ENCODE measurements around the gene CLCF1.
A peak's percentile ranks its signal among the peaks of the same experiment; 100 is the strongest.

CLCF1 gene

GRCh38 chr11:67351275-67352005 is 22.0 kb downstream of the CLCF1 start:
- Mint-ChIP-seq H3K27ac (peak overlapping the region; percentile 92), H3K27me3 (no peaks in the 10 kb centered on the region), H3K9me3 (no peaks in the 10 kb centered on the region), H3K36me3 (no peaks in the 10 kb centered on the region), H3K4me3 (peak overlapping the region; percentile 81), H3K4me1 (peaks cover 76% of the 10 kb centered on the region)
- ATAC-seq, result no peak

GRCh38 chr11:67349928-67350465 is 23.4 kb downstream of the CLCF1 start:
- H3K27me3 Mint-ChIP-seq, result no peaks in the 10 kb centered on the region
- no peak for ATAC-seq
- peak overlapping the region; percentile 65 for H3K27ac Mint-ChIP-seq
- peaks cover 76% of the 10 kb centered on the region for H3K4me1 Mint-ChIP-seq
- H3K9me3 Mint-ChIP-seq, result no peaks in the 10 kb centered on the region
- H3K36me3 Mint-ChIP-seq, result no peaks in the 10 kb centered on the region
- peak overlapping the region; percentile 26 for H3K4me3 Mint-ChIP-seq

DNA sequence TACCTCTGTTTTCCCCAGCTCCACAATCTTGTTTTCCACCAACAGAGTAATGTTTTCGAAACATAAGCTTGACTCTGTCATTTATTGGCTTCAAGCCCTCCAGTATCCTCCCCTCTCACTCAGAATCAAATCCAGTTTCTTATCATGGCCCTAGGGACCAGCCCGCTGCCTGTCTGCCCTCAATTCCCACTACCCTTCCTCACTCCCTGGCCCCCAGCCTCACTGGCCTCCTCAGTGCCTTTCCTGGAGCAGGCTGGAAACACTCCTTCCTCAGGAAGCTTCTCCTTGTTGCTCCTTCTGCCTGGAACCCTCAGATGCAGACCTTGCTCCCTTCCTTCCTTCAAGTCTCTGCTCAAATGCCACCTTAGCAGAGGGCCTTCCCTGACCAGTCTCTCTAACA is 23.9 kb downstream of the CLCF1 start:
- peak overlapping the region; percentile 26 for H3K4me3 Mint-ChIP-seq
- peak overlapping the region; percentile 65 for H3K27ac Mint-ChIP-seq
- H3K27me3 Mint-ChIP-seq, result no peaks in the 10 kb centered on the region
- no peaks in the 10 kb centered on the region for H3K9me3 Mint-ChIP-seq
- no peak for ATAC-seq
- peaks cover 76% of the 10 kb centered on the region for H3K4me1 Mint-ChIP-seq
- H3K36me3 Mint-ChIP-seq, result no peaks in the 10 kb centered on the region

GRCh38 chr11:67349036-67349435 is 24.4 kb downstream of the CLCF1 start:
- Mint-ChIP-seq H3K27me3 (no peaks in the 10 kb centered on the region), H3K27ac (peak overlapping the region; percentile 65), H3K4me1 (peaks cover 76% of the 10 kb centered on the region), H3K4me3 (no peak overlapping the region), H3K9me3 (no peaks in the 10 kb centered on the region), H3K36me3 (no peaks in the 10 kb centered on the region)
- no peak for ATAC-seq

DNA sequence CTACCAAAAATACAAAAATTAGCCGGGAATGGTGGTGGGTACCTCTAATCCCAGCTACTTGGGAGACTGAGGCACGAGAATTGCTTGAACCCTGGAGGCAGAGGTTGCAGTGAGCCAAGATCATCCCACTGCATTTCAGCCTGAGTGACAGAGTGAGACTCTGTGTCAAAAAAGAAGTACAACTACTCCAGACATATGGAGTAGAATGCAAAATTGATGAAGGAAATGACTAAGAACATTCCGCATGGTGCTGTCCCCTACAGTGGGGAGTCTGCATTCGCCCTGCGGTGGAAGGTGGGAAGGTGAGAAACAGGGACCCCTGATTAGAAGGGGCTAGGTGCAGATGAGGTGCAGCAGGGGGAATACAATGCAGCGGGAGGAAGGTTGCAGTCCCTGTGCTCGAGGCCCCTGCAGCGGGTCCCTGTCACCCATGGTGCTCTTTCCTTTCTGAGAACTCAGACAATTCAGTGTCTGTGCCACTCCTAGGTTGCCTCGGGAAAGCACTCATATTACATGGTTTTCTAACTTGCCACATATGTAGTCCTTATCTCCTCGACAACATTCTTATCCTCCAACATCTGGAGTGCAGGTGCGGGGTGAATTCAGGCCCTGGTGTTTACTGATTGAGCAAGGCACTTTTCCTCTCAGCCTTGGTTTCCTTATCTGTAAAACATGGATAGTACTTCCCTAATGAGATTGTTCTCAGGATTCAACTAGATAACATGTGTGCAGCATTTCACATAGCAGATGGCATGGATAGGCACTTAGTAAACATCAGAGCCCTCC is 25.2 kb downstream of the CLCF1 start:
- no peaks in the 10 kb centered on the region for H3K9me3 Mint-ChIP-seq
- H3K36me3 Mint-ChIP-seq, result no peaks in the 10 kb centered on the region
- no peaks in the 10 kb centered on the region for H3K27me3 Mint-ChIP-seq
- H3K4me1 Mint-ChIP-seq, result peaks cover 73% of the 10 kb centered on the region
- no peak overlapping the region for H3K4me3 Mint-ChIP-seq
- H3K27ac Mint-ChIP-seq, result peak overlapping the region; percentile 65
- no peak for ATAC-seq

DNA sequence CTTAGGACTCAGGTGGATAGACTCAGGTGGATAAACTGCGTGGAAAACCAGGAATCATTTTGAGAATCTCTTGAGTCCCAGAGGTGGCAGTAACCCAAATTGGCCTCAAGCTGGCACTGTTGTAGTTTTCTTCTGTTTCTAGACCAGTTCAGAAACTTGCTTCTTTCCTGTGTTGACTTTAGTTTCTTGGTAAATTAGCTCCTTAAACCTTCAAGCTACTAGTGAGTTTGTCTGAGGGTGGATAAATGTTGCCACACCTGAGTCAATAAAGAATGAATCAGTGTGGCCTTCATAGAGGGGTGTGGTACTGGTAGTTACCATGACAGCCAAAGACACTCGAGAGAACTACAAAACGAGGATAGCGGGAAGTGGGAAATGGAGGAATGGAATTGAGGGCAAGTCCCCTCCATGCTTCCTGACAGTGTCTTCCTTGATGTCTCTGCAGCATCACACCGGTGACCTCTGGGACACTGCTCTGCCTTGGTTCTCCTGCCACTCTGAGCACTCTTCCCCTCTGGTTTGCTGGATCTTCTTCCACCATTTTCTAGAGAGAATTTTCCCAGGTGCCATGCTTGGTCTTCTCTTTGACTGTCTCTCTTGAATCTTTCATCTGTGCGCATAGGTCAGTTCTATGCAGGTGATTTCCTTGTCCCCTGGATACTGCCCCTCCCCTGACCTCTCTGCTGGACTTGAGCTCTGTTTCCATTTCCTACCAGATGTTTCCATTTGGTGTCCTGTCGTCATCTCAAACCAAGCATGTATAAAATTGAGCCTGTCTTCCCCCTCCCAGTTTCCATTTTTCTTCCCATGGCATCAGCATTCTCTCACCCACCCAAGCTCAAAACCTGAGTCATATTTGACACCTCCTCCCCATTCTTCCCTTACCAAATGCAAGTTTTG is 27.2 kb downstream of the CLCF1 start:
- no peaks in the 10 kb centered on the region for H3K36me3 Mint-ChIP-seq
- peak overlapping the region; percentile 83 for H3K27ac Mint-ChIP-seq
- H3K27me3 Mint-ChIP-seq, result no peaks in the 10 kb centered on the region
- H3K9me3 Mint-ChIP-seq, result no peaks in the 10 kb centered on the region
- H3K4me1 Mint-ChIP-seq, result peaks cover 67% of the 10 kb centered on the region
- peak; percentile 51 for ATAC-seq
- H3K4me3 Mint-ChIP-seq, result no peak overlapping the region

- Mint-ChIP-seq H3K4me1 (peaks cover 59% of the 10 kb centered on the region), H3K9me3 (no peaks in the 10 kb centered on the region), H3K27ac (peak overlapping the region; percentile 83), H3K36me3 (no peaks in the 10 kb centered on the region), H3K4me3 (no peak overlapping the region), H3K27me3 (no peaks in the 10 kb centered on the region)
- peak; percentile 62 for ATAC-seq
These were observed 28.0 kb downstream of the CLCF1 start for GRCh38 chr11:67345247-67345919.

DNA sequence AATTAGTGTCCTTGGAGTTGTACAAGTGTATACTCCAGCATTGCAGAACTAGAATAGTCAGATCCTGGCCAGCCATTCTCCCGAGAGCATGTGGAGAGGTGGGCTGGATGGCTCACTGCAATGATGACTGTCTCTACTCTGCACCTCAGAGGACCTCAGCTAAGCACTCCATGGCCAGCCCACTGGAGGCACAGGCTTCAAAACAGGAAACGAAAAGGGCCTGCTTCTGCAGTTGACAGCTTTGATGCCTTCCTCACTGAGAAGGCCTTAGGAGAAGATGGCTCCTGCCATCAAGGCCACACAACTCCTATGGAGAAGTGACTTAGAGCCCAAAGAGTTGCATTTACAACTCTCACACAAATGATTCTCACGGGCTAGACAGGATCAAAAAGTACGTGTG is 29.1 kb downstream of the CLCF1 start:
- Mint-ChIP-seq H3K4me3 (no peak overlapping the region), H3K4me1 (peaks cover 48% of the 10 kb centered on the region), H3K27me3 (no peaks in the 10 kb centered on the region), H3K27ac (peak overlapping the region; percentile 83), H3K36me3 (no peaks in the 10 kb centered on the region), H3K9me3 (no peaks in the 10 kb centered on the region)
- ATAC-seq, result peak; percentile 83

DNA sequence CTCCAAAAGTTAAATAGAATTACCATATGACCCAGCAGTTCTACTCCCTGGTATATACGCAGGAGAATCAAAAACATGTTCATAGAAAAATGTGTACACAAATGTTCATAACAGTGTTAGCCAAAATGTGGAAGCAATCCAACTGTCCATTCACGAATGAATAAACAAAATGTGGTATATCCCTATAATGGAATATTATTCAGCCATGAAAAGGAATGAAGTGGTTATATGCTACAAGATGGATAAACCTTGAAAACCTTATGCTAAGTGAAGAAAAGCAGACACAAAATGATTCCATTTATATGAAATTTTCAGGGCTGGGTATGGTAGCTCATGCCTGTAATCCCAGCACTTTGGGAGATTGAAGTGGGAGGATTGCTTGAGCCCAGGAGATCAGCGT is 36.1 kb downstream of the CLCF1 start:
- H3K36me3 Mint-ChIP-seq, result peaks cover 5% of the 10 kb centered on the region
- H3K4me1 Mint-ChIP-seq, result no peaks in the 10 kb centered on the region
- no peaks in the 10 kb centered on the region for H3K27me3 Mint-ChIP-seq
- H3K4me3 Mint-ChIP-seq, result no peak overlapping the region
- H3K9me3 Mint-ChIP-seq, result no peaks in the 10 kb centered on the region
- no peak overlapping the region for H3K27ac Mint-ChIP-seq
- no peak for ATAC-seq

DNA sequence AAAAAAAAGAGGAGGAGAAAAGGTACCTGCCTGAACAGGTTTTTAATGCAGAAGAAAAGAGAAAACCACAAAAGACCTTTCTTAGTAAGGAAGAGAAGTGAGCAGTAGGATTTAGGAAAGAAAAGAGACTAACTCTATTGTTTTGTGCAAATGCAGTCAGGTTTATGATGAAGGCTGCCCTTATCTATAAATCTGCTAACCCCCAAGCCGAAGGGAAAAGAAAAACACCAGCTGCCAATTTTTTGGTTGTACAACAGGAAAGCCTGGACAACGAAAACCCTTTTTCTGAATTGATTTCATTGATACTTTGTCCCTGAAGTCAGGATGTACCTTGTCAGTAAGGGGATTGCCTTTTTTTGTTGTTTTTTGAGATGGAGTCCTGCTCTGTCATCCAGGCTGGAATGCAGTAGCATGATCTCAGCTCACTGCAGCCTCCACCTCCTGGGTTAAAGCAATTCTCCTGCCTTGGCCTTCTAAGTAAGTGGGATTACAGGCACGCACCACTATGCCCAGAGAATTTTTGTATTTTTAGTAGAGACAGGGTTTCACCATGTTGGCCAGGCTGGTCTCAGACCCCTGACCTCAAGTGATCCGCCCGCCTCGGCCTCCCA is 41.2 kb downstream of the CLCF1 start:
- Mint-ChIP-seq H3K36me3 (peaks cover 5% of the 10 kb centered on the region), H3K27ac (no peak overlapping the region), H3K4me1 (no peaks in the 10 kb centered on the region), H3K4me3 (no peak overlapping the region), H3K9me3 (no peaks in the 10 kb centered on the region), H3K27me3 (no peaks in the 10 kb centered on the region)
- no peak for ATAC-seq

DNA sequence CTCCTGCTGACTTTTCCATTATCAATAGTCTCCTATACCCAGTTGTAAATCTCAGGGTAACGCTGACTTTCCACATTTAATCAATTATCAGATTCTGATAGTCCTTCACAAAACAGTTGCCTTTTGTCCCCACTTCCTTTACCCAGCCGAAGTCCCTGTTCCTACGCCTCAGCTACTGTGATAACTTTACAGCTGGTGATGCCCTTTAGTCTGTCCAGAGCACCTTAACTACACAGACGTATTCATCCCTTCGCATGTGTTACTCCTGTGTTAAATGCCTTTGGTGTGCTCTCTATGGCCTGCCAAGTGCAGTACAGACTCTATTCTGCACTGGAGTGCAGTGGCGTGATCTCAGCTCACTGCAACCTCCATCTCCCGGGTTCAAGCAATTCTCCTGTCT is 49.9 kb downstream of the CLCF1 start:
- H3K9me3 Mint-ChIP-seq, result no peaks in the 10 kb centered on the region
- H3K27ac Mint-ChIP-seq, result no peak overlapping the region
- H3K27me3 Mint-ChIP-seq, result no peaks in the 10 kb centered on the region
- ATAC-seq, result no peak
- no peaks in the 10 kb centered on the region for H3K36me3 Mint-ChIP-seq
- peaks cover 4% of the 10 kb centered on the region for H3K4me1 Mint-ChIP-seq
- H3K4me3 Mint-ChIP-seq, result no peak overlapping the region

DNA sequence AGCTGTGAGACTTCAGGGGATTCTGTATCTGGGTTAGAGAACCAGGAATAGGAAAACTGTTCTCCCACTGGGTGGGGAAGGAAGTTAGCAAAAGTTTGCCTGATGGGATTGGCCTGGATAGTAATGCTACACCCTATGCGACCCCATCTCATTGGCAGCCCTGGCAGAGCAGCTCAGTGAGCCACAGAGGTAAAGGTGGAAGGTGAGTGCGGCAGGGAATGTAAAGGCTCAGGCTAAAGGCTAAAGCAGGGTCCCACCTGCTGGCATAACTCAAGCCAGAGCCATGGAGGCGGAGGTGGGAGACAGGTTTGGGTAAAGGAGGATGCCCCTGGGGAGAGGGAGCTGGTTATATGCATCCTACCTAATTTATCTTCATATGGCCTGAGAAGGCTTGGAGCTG is 51.3 kb downstream of the CLCF1 start:
- no peaks in the 10 kb centered on the region for H3K36me3 Mint-ChIP-seq
- no peak overlapping the region for H3K27ac Mint-ChIP-seq
- no peak overlapping the region for H3K4me3 Mint-ChIP-seq
- ATAC-seq, result no peak
- H3K9me3 Mint-ChIP-seq, result no peaks in the 10 kb centered on the region
- H3K4me1 Mint-ChIP-seq, result peaks cover 7% of the 10 kb centered on the region
- no peaks in the 10 kb centered on the region for H3K27me3 Mint-ChIP-seq

DNA sequence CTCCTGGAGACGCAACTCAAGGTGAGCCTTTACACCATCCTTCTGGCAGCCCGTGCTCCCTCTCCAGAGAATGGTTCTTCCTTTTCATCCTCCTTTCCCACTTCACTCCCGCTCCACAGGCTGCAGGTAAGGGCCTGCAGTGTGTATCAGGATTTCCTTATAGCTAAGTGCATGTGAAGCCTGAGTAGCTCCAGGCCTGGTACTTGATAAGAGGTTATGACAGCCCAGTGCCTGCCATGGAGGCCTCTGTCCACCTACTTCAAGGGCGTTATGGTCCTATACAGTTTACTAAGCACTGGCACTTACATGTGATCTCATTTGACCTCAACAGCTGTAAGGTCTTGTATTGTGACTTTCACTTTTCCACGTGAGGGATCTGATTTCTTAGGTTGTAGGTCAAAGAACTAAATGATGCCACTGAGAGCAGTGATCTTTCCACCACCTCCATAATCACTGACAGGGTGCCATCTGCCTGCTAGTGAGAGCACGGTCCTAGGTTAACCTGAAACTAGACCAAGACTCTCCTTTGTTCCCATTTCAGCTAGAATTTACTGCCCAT is 52.0 kb downstream of the CLCF1 start:
- no peak for ATAC-seq
- Mint-ChIP-seq H3K27ac (no peak overlapping the region), H3K36me3 (no peaks in the 10 kb centered on the region), H3K4me3 (no peak overlapping the region), H3K4me1 (peaks cover 7% of the 10 kb centered on the region), H3K9me3 (no peaks in the 10 kb centered on the region), H3K27me3 (no peaks in the 10 kb centered on the region)

DNA sequence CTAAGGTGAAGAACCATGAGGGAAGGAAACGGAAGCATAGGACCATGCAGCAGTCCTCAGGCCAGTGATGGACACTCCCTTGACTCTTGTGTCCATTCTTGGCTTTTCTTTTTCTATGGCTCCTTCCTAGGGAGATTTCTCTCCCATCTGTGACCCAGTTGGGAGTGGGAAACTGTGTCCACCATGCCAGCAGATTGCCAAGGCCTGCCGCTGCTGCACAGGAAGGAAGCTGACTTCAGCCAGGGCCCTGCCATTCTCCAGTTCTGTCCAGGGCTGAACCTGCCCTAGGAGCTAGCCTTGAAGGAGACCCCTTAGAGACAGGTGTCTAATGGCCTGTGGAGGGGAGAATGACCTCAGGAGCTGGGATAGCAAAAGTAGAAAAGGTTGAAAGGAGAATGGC is 52.7 kb downstream of the CLCF1 start:
- Mint-ChIP-seq H3K9me3 (no peaks in the 10 kb centered on the region), H3K4me3 (no peak overlapping the region), H3K4me1 (peaks cover 7% of the 10 kb centered on the region), H3K36me3 (no peaks in the 10 kb centered on the region), H3K27me3 (no peaks in the 10 kb centered on the region), H3K27ac (no peak overlapping the region)
- no peak for ATAC-seq

Data from stimulated activated memory B cell treated with anti-CD40 and anti-IgM and Interleukin-4, amounts not matched to agents 10 μg/mL and 1 μg/mL and 100 μg/mL, for 72 hours (primary cell).